WTC11 (cell line): Measurements from ENCODE around the gene PRKD1. TPM values are rescaled to one million over a fixed set of nuclear protein-coding genes. Genes with fewer than 3 reads are reported as not detected.

Source experiments
- ATAC-seq: fragments of 200-7000 bp; cut with Tn5 transposase; 2 replicates; pipeline ENCODE4 v1.10.0; 2021; ENCODE audit warnings: mild to moderate bottlenecking, moderate library complexity
- CTCF ChIA-PET: fragments of 300-600 bp; sonication (Branson Sonifier 250); formaldehyde crosslinking; loops from one replicate; lab custom pipeline; 2021; ENCODE audit warnings: antibody characterized with exemption; lab: Charles Lee
- POLR2A ChIA-PET: fragments of 350-600 bp; sonication (Branson Sonifier 250); formaldehyde crosslinking; loops from one replicate; lab custom pipeline; 2021; ENCODE audit warnings: antibody characterized with exemption; lab: Charles Lee
- DNase-seq: peaks from one replicate; pipeline ENCODE4 v3.0.0; 2021; ENCODE audit warnings: low spot score
- H3K27ac Mint-ChIP-seq: 2 replicates; pipeline ENCODE4 v1.8.0; 2021; ENCODE audit warnings: mixed read lengths
- H3K27me3 Mint-ChIP-seq: 2 replicates; pipeline ENCODE4 v1.8.0; 2021; ENCODE audit warnings: low read depth, mild to moderate bottlenecking, moderate library complexity, mixed read lengths
- H3K36me3 Mint-ChIP-seq: 2 replicates; pipeline ENCODE4 v1.8.0; 2021; ENCODE audit warnings: mixed read lengths
- H3K4me1 Mint-ChIP-seq: 2 replicates; pipeline ENCODE4 v1.8.0; 2022; ENCODE audit warnings: mixed read lengths
- H3K4me3 Mint-ChIP-seq: 2 replicates; pipeline ENCODE4 v1.8.0; 2021; ENCODE audit warnings: mild to moderate bottlenecking, moderate library complexity, mixed read lengths
- H3K9me3 Mint-ChIP-seq: 2 replicates; pipeline ENCODE4 v1.8.0; 2021; ENCODE audit warnings: mixed read lengths
- E2F4 ChIP-seq: sonication (generic); formaldehyde crosslinking; IDR thresholded peaks from 2 replicates; pipeline ENCODE4 v1.8.1; 2022; ENCODE audit warnings: low read depth, mild to moderate bottlenecking, moderate library complexity, missing genetic modification reagents, borderline replicate concordance
- KAT7 ChIP-seq: sonication (generic); formaldehyde crosslinking; IDR thresholded peaks from 2 replicates; pipeline ENCODE4 v1.8.1; 2023; ENCODE audit warnings: missing genetic modification reagents, mild to moderate bottlenecking, borderline replicate concordance
- NR1H2 ChIP-seq: sonication (generic); formaldehyde crosslinking; IDR thresholded peaks from 2 replicates; pipeline ENCODE4 v1.9.0; 2021; ENCODE audit warnings: mild to moderate bottlenecking, moderate library complexity, missing genetic modification reagents
- RELA ChIP-seq: sonication (generic); formaldehyde crosslinking; IDR thresholded peaks from 2 replicates; pipeline ENCODE4 v1.8.1; 2022; ENCODE audit warnings: missing genetic modification reagents, mild to moderate bottlenecking, borderline replicate concordance
- SOX15 ChIP-seq: fragments of 250-450 bp; sonication (Bioruptor Pico); IDR thresholded peaks from 2 replicates; pipeline ENCODE4 v1.9.0; 2021; ENCODE audit warnings: mild to moderate bottlenecking
- TCF7 ChIP-seq: sonication (generic); formaldehyde crosslinking; IDR thresholded peaks from 2 replicates; pipeline ENCODE4 v1.8.0; 2022; ENCODE audit warnings: mild to moderate bottlenecking, low read depth, missing genetic modification reagents, moderate library complexity
- ZNF121 ChIP-seq: sonication (generic); formaldehyde crosslinking; IDR thresholded peaks from 2 replicates; pipeline ENCODE4 v1.8.0; 2023; ENCODE audit warnings: missing genetic modification reagents
- ZNF232 ChIP-seq: sonication (generic); formaldehyde crosslinking; IDR thresholded peaks from 2 replicates; pipeline ENCODE4 v1.8.0; 2022; ENCODE audit warnings: mild to moderate bottlenecking, missing genetic modification reagents
- ZNF281 ChIP-seq: sonication (generic); formaldehyde crosslinking; IDR thresholded peaks from 2 replicates; pipeline ENCODE4 v1.8.0; 2023; ENCODE audit warnings: mild to moderate bottlenecking, missing genetic modification reagents
- ZNF532 ChIP-seq: fragments of 250-450 bp; sonication (Bioruptor Pico); IDR thresholded peaks from 2 replicates; pipeline ENCODE4 v1.9.0; 2021; ENCODE audit warnings: mild to moderate bottlenecking, borderline replicate concordance
- ZNF671 ChIP-seq: fragments of 250-450 bp; sonication (Bioruptor Pico); IDR thresholded peaks from 2 replicates; pipeline ENCODE4 v1.8.0; 2021; ENCODE audit warnings: mild to moderate bottlenecking
- total RNA-seq: library from RNA; stranded (reverse); gene quantifications from 3 replicates; pipeline ENCODE4 v1.2.3, GENCODE V29; 2021

The PRKD1 gene
- total RNA-seq, 1 experiment from 2014 or later, result 7.6 TPM

- no peak for DNase-seq
- Mint-ChIP-seq H3K27me3 (no peaks in the 10 kb centered on the region), H3K9me3 (no peaks in the 10 kb centered on the region; the same call in 1 of the 2 replicates), H3K4me1 (peaks cover 37% of the 10 kb centered on the region), H3K4me3 (no peak overlapping the region), H3K36me3 (no peaks in the 10 kb centered on the region)
- POLR2A ChIA-PET, result no interaction called here
- TF ChIP-seq ZNF121 (CRISPR knock-in tag) (no peak), ZNF532 (CRISPR knock-in tag) (no peak), ZNF281 (no peak), ZNF232 (CRISPR knock-in tag) (no peak), E2F4 (no peak)
- TF ChIP-seq, all 79 proteins: peak for 0
- no peak overlapping the region for H3K27ac Mint-ChIP-seq
- CTCF ChIA-PET, result no interaction called here
- ATAC-seq, result no peak
Measured at GRCh38 chr14:29740491-29740890, 187.2 kb downstream of the PRKD1 start.

- ChIA-PET POLR2A (interaction anchor here (0.6 kb wide), 1 partner anchor 68 kb away, joined by 3 read pairs; no protein-coding TSS in a partner anchor), CTCF (no interaction called here)
- TF ChIP-seq RELA (CRISPR knock-in tag), result no peak
- H3K4me3 Mint-ChIP-seq, result peak overlapping the region; percentile 12
- ATAC-seq (peak; percentile 79), DNase-seq (no peak)
- H3K36me3 Mint-ChIP-seq, result no peaks in the 10 kb centered on the region
- H3K27ac Mint-ChIP-seq, result peak overlapping the region; percentile 63
- peaks cover 48% of the 10 kb centered on the region for H3K4me1 Mint-ChIP-seq
- H3K27me3 Mint-ChIP-seq, result no peaks in the 10 kb centered on the region
- no peaks in the 10 kb centered on the region; the same call in 1 of the 2 replicates for H3K9me3 Mint-ChIP-seq
Measured at GRCh38 chr14:29738950-29739349, 188.7 kb downstream of the PRKD1 start.

GRCh38 chr14:29738056-29738455, 189.6 kb downstream of the PRKD1 start:
- H3K9me3 Mint-ChIP-seq, result no peaks in the 10 kb centered on the region; the same call in 1 of the 2 replicates
- CTCF ChIA-PET, result no interaction called here
- peak overlapping the region; percentile 82; the same call in 1 of the 2 replicates for H3K27ac Mint-ChIP-seq
- POLR2A ChIA-PET, result no interaction called here
- no peaks in the 10 kb centered on the region for H3K27me3 Mint-ChIP-seq
- TF ChIP-seq NR1H2 (CRISPR knock-in tag) (no peak), KAT7 (CRISPR knock-in tag) (no peak), ZNF281 (no peak), SOX15 (no peak), ZNF671 (CRISPR knock-in tag) (no peak), TCF7 (no peak)
- H3K4me3 Mint-ChIP-seq, result no peak overlapping the region
- DNase-seq (no peak), ATAC-seq (no peak)
- peaks cover 45% of the 10 kb centered on the region for H3K4me1 Mint-ChIP-seq
- H3K36me3 Mint-ChIP-seq, result no peaks in the 10 kb centered on the region
